ENCODE data around the gene FAM78B. TPM values are rescaled to one million over a fixed set of nuclear protein-coding genes. Genes with fewer than 3 reads are reported as not detected.

FAM78B gene
- total RNA-seq, 1 experiment from 2014 or later = 0.26 TPM

DNA sequence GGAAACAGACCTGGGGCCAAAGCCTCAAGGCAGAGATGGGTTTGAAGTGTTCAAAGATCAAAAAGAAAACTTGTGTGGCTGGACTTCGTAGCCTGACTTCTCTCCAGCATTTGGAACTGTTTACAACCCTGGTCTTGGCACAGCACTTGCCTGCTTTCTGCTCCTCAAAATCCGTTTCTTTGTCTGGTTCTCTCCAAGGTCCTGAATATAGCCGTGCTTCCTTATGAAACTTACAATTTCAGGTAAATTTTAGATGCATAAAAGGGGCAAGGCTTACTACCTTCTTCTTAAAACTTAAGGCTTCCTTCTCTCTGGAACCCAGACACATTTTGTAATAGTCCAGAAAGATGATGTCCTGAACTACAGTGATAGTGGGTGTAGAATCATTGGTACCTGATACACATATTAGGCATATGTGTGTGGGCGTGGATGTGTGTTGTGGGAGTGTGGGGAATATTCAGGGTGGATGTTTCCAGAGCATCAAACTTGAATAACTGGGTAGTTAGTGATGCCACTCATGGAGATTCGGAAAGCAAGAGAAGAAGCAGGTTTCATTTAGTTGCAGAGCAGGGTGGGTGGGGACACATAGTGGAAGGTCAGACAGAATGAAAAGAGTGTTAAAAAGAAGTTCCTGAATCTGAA, 26.4 kb upstream of the FAM78B start:
- no peaks in the 10 kb centered on the region for H4K20me1 ChIP-seq (ENCODE audit: low read length)
- H3K27me3 ChIP-seq (ENCODE audit: low read length) = 0 out of 2 replicates have a peak, but pooled peaks cover 3% of the 10 kb centered on the region
- H3K79me2 ChIP-seq (ENCODE audit: low read length) = no peaks in the 10 kb centered on the region
- no peak overlapping the region for H3K4me3 ChIP-seq (ENCODE audit: low read length)
- intact Hi-C loops (cut with micrococcal nuclease) = no loop called here
- H3K36me3 ChIP-seq (ENCODE audit: low read depth, low read length) = no peaks in the 10 kb centered on the region
- H3K9me3 ChIP-seq (ENCODE audit: low read length) = no peaks in the 10 kb centered on the region; the same call in 1 of the 2 replicates
- H3K9me2 ChIP-seq (replicated peaks; ENCODE audit: low read length) = no peaks in the 10 kb centered on the region
- no peak for ATAC-seq
- no peak overlapping the region for H2AFZ ChIP-seq (ENCODE audit: low read length)
- H3F3A ChIP-seq (ENCODE audit: low read length, unreplicated experiment) = no peaks in the 10 kb centered on the region
- ChIA-PET POLR2A (ENCODE audit: unreplicated experiment) (no interaction called here), CTCF (no interaction called here)
- H3K9ac ChIP-seq (ENCODE audit: low read length) = no peak overlapping the region
- H3K27ac ChIP-seq (ENCODE audit: low read length) = no peak overlapping the region
- TF ChIP-seq, protein P1, sequence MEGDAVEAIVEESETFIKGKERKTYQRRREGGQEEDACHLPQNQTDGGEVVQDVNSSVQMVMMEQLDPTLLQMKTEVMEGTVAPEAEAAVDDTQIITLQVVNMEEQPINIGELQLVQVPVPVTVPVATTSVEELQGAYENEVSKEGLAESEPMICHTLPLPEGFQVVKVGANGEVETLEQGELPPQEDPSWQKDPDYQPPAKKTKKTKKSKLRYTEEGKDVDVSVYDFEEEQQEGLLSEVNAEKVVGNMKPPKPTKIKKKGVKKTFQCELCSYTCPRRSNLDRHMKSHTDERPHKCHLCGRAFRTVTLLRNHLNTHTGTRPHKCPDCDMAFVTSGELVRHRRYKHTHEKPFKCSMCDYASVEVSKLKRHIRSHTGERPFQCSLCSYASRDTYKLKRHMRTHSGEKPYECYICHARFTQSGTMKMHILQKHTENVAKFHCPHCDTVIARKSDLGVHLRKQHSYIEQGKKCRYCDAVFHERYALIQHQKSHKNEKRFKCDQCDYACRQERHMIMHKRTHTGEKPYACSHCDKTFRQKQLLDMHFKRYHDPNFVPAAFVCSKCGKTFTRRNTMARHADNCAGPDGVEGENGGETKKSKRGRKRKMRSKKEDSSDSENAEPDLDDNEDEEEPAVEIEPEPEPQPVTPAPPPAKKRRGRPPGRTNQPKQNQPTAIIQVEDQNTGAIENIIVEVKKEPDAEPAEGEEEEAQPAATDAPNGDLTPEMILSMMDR (conservative IDR thresholded peaks at IDR 0.05; ENCODE audit: low read depth, low read length) = no peak
- no peak for TF ChIP-seq EZH2 (IDR thresholded peaks at IDR 0.05; ENCODE audit: low read length, unreplicated experiment)
- TF ChIP-seq EZH2phosphoT487 (IDR thresholded peaks at IDR 0.05; ENCODE audit: borderline replicate concordance, low read length) = no peak
- no peak overlapping the region for H3K4me2 ChIP-seq (ENCODE audit: low read length)
- no TSS peak for BruUV-seq (replicated peaks)
- H3K4me1 ChIP-seq (ENCODE audit: insufficient read depth, low read length) = no peaks in the 10 kb centered on the region
- no peak for DNase-seq

DNA sequence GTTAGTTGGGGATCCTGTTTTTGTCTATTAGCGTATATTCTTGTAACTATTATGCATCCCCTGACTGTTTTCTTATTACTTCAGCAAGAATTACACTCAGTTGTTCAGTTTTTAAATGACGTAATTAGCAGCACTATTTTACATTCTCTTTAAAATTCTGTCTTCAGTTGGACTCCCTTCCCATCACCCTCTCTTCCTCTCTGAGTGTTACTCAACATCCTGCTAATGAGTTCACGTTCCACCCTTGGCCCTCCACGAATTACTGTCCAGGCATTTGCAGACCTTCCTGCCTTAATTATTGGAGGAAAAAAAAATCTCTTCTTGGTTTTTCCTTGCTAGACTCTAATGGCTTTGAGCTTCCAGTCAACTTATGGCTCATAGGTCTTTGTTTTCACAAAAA, 23.6 kb upstream of the FAM78B start:
- Histone ChIP-seq H3F3A (ENCODE audit: low read length, unreplicated experiment) (no peaks in the 10 kb centered on the region), H3K27ac (ENCODE audit: low read length) (no peak overlapping the region), H3K9ac (ENCODE audit: low read length) (no peak overlapping the region), H2AFZ (ENCODE audit: low read length) (no peak overlapping the region), H3K9me3 (ENCODE audit: low read length) (no peaks in the 10 kb centered on the region; the same call in 1 of the 2 replicates), H3K4me1 (ENCODE audit: insufficient read depth, low read length) (peaks cover 2% of the 10 kb centered on the region), H3K27me3 (ENCODE audit: low read length) (0 out of 2 replicates have a peak, but pooled peaks cover 3% of the 10 kb centered on the region), H3K79me2 (ENCODE audit: low read length) (no peaks in the 10 kb centered on the region), H3K4me3 (ENCODE audit: low read length) (no peak overlapping the region), H3K36me3 (ENCODE audit: low read depth, low read length) (no peaks in the 10 kb centered on the region), H3K4me2 (ENCODE audit: low read length) (no peak overlapping the region), H3K9me2 (replicated peaks; ENCODE audit: low read length) (no peaks in the 10 kb centered on the region), H4K20me1 (ENCODE audit: low read length) (no peaks in the 10 kb centered on the region)
- DNase-seq (no peak), ATAC-seq (no peak)
- ChIA-PET CTCF (no interaction called here), POLR2A (ENCODE audit: unreplicated experiment) (no interaction called here)
- TF ChIP-seq, protein P1 (conservative IDR thresholded peaks at IDR 0.05; ENCODE audit: low read depth, low read length) = no peak
- TF ChIP-seq EZH2phosphoT487 (IDR thresholded peaks at IDR 0.05; ENCODE audit: borderline replicate concordance, low read length) (no peak), EZH2 (IDR thresholded peaks at IDR 0.05; ENCODE audit: low read length, unreplicated experiment) (no peak)
- intact Hi-C loops (cut with micrococcal nuclease) = no loop called here
- no TSS peak for BruUV-seq (replicated peaks)

DNA sequence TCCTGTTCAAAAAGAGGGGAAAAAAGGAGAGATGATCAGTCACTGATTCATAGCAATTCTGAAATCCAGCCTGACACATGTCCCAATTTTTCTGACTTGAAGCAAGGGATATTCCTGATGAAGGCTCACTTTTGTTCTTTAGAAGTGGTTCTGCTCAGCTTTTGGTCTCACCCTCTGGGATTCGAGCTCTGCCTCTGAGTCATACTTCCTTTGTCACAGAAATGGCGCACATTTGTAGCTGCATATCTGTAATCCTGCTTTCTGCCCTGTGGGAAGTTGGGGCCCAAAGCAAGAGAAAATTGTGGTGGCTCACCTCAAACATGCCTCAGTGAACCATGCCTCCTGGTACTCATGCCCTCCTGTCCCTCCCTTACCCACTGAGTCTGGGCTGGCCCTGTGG, 22.3 kb upstream of the FAM78B start:
- BruUV-seq (replicated peaks) = no TSS peak
- CTCF ChIA-PET = no interaction called here

More for the DNA sequence above, 22.3 kb upstream of the FAM78B start:
- DNase-seq (no peak), ATAC-seq (no peak)
- intact Hi-C loops (cut with micrococcal nuclease) = no loop called here
- H3K9ac ChIP-seq (ENCODE audit: low read length) = no peak overlapping the region
- no peaks in the 10 kb centered on the region for H4K20me1 ChIP-seq (ENCODE audit: low read length)
- H3K27ac ChIP-seq (ENCODE audit: low read length) = no peak overlapping the region
- no peaks in the 10 kb centered on the region for H3K79me2 ChIP-seq (ENCODE audit: low read length)
- TF ChIP-seq EZH2 (IDR thresholded peaks at IDR 0.05; ENCODE audit: low read length, unreplicated experiment) (no peak), EZH2phosphoT487 (IDR thresholded peaks at IDR 0.05; ENCODE audit: borderline replicate concordance, low read length) (no peak)
- TF ChIP-seq, protein P1 (conservative IDR thresholded peaks at IDR 0.05; ENCODE audit: low read depth, low read length) = no peak
- H3K9me2 ChIP-seq (replicated peaks; ENCODE audit: low read length) = no peaks in the 10 kb centered on the region
- no peaks in the 10 kb centered on the region for H3K36me3 ChIP-seq (ENCODE audit: low read depth, low read length)
- peaks cover 13% of the 10 kb centered on the region for H3K4me1 ChIP-seq (ENCODE audit: insufficient read depth, low read length)
- no peaks in the 10 kb centered on the region; the same call in 1 of the 2 replicates for H3K9me3 ChIP-seq (ENCODE audit: low read length)
- POLR2A ChIA-PET (ENCODE audit: unreplicated experiment) = no interaction called here
- no peak overlapping the region for H3K4me2 ChIP-seq (ENCODE audit: low read length)
- H3K27me3 ChIP-seq (ENCODE audit: low read length) = 0 out of 2 replicates have a peak, but pooled peaks cover 3% of the 10 kb centered on the region
- no peak overlapping the region for H3K4me3 ChIP-seq (ENCODE audit: low read length)
- no peaks in the 10 kb centered on the region for H3F3A ChIP-seq (ENCODE audit: low read length, unreplicated experiment)
- no peak overlapping the region for H2AFZ ChIP-seq (ENCODE audit: low read length)
